HG03025 (cell line): ENCODE data around the gene ARL6IP6.
"Not testable (repeated sequence)": the region's sequence is repeated elsewhere in the genome, so short reads cannot be mapped to it uniquely, and the experiment has no call there.

Experiments used
- ATAC-seq: cut with Tn5 transposase; IDR thresholded peaks from one replicate; pipeline ENCODE4 v1.9.1; 2021; ENCODE audit warnings: mild to moderate bottlenecking, moderate library complexity; ENCODE audit not compliant: unreplicated experiment, low FRiP score

ARL6IP6 gene

GRCh38 chr2:152720794-152721193 lies 2.4 kb downstream of the ARL6IP6 start:
- ATAC-seq = no peak

GRCh38 chr2:152722639-152723038 lies 4.2 kb downstream of the ARL6IP6 start:
- ATAC-seq = not testable (repeated sequence)

- ATAC-seq = no peak
These were observed 5.5 kb downstream of the ARL6IP6 start for GRCh38 chr2:152723918-152724317.

GRCh38 chr2:152729844-152730243 lies 11.4 kb downstream of the ARL6IP6 start:
- no peak for ATAC-seq

GRCh38 chr2:152730591-152731333 lies 12.3 kb downstream of the ARL6IP6 start:
- peak; percentile 77 for ATAC-seq

- not testable (repeated sequence) for ATAC-seq
These were observed 19.1 kb downstream of the ARL6IP6 start for GRCh38 chr2:152737509-152737908.

- no peak for ATAC-seq
These were observed 20.0 kb downstream of the ARL6IP6 start for GRCh38 chr2:152738438-152738837.

GRCh38 chr2:152739705-152740104 lies 21.3 kb downstream of the ARL6IP6 start:
- not testable (repeated sequence) for ATAC-seq

GRCh38 chr2:152740743-152741328 lies 22.4 kb downstream of the ARL6IP6 start:
- ATAC-seq = peak; percentile 75

- peak; percentile 48 for ATAC-seq
These were observed 24.6 kb downstream of the ARL6IP6 start for GRCh38 chr2:152743002-152743401.

- not testable (repeated sequence) for ATAC-seq
These were observed 29.3 kb downstream of the ARL6IP6 start for GRCh38 chr2:152747751-152748150.

GRCh38 chr2:152755029-152755428 lies 36.6 kb downstream of the ARL6IP6 start:
- no peak for ATAC-seq

GRCh38 chr2:152759290-152760072 lies 41.1 kb downstream of the ARL6IP6 start:
- no peak for ATAC-seq

- no peak for ATAC-seq
These were observed 42.8 kb downstream of the ARL6IP6 start for GRCh38 chr2:152761214-152761613.

GRCh38 chr2:152762202-152762601 lies 43.8 kb downstream of the ARL6IP6 start:
- ATAC-seq = no peak

GRCh38 chr2:152763208-152763607 lies 44.8 kb downstream of the ARL6IP6 start:
- not testable (repeated sequence) for ATAC-seq

GRCh38 chr2:152763651-152764050 lies 45.2 kb downstream of the ARL6IP6 start:
- ATAC-seq = no peak

- no peak for ATAC-seq
These were observed 48.5 kb downstream of the ARL6IP6 start for GRCh38 chr2:152766928-152767327.

- no peak for ATAC-seq
These were observed 62.8 kb downstream of the ARL6IP6 start for GRCh38 chr2:152781175-152781574.

- no peak for ATAC-seq
These were observed 63.8 kb downstream of the ARL6IP6 start for GRCh38 chr2:152782171-152782570.

GRCh38 chr2:152790883-152791282 lies 72.5 kb downstream of the ARL6IP6 start:
- ATAC-seq = no peak
